Activated naive CD8-positive, alpha-beta T cell treated with anti-CD3 and anti-CD28 coated beads, Interleukin-2, amount 50 U/mL, for 16 hours (primary cell): Measurements from ENCODE around the gene PDGFC.
"Not testable (repeated sequence)": the region's sequence is repeated elsewhere in the genome, so short reads cannot be mapped to it uniquely, and the experiment has no call there.

ENCODE experiments used
- DNase-seq: peaks from one replicate; pipeline ENCODE4 v3.0.0-alpha.2; 2020; ENCODE audit warnings: low read depth, low spot score

Gene PDGFC

GRCh38 chr4:156901871-156902270 is 69.7 kb downstream of the PDGFC start:
- no peak for DNase-seq

DNA sequence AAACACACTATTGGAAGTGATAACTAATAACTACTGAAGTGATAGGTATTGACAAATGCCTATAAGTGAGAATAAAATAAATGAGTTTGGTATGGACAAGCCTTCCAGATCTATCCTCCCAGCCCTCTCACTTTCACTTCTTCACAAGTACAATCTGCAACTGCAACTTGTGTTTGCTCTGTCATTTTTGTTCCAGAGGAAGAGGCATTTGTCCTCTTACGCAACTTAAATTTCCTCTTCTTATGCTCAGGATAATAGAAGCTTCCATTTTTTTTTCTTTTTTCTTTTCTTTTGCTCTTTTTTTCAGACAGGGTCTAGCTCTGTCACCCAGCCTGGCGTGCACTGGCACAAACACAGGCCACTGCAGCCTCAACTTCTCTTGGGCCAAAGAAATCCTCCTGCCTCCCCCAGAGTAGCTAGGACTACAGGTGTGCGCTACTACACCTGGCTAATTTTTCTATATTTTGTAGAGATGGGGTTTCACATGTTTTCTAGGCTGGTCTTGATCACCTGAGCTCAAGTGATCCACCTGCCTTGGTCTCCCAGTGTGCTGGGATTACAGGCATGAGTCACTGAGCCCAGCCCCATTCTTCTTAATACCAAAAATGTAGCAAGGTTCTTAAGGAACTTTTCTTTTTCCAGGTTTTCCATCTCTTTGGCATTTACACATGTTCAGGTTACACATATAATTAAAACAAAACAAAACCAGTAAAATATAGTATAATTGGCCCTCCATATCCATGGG is 73.1 kb downstream of the PDGFC start:
- DNase-seq, result no peak

GRCh38 chr4:156896527-156896926 is 75.1 kb downstream of the PDGFC start:
- no peak for DNase-seq

GRCh38 chr4:156894234-156894633 is 77.4 kb downstream of the PDGFC start:
- no peak for DNase-seq

DNA sequence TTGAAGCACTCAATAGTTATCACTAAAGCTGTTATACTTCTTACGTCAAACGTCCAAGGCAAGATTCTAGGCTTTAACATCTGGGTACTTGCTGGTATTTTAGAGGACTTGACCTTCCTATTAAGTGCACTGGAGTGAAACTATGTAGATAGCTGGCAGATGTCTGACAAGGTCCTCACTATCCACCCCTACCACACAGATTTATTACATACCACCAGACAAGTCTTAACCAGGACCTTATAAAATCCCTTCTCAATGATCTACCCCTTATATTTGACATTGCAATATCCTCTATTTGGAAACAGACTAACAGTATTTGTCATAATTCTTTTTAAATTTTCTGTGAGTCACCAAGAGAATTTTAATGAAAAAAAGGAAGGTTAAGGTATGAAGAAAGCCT is 78.8 kb downstream of the PDGFC start:
- no peak for DNase-seq

DNA sequence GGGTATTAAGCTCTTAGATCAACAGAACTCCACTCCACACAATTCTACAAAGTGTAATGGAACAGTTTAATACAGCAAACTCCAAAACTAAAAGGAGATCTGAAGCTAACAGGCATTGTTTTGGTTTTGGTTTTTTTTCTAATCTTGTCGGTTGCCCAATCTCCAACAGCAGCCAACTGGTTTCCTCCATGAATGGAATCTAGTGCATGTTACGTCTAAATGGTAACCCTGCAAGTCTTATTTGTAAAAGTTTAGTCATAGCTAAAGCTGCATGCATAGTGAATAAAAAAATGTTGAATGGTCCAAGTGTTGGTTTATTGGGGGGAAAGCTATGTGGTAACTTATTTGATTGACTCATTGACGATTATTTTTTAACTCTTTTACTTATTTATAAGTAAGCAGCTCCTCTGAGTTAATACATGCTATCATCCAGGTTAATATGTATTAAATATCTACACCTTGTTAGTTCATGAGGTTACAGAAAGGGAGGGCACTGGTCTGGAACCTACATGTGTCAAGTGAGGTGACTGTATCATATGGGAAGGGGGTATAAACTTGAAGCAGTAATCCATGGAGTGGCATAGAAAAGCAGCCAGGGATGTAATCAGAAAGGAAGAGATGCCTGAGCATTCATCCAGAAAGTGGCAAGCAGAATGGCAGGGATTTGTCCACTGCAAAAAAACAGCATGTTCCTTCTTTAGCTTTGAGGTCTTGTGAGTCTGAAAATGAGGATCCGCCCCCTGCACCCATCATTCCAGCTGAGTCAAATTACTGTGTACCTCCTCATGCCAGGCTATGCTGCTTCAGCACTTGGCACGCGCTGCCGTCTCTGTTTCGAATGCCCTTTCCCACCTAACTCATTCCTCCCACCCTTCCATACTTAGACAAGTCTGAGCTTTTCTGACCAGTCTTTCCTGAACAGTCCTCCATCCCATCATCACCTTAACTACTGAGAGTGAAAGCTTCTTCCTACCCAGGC is 81.7 kb downstream of the PDGFC start:
- DNase-seq, result no peak

DNA sequence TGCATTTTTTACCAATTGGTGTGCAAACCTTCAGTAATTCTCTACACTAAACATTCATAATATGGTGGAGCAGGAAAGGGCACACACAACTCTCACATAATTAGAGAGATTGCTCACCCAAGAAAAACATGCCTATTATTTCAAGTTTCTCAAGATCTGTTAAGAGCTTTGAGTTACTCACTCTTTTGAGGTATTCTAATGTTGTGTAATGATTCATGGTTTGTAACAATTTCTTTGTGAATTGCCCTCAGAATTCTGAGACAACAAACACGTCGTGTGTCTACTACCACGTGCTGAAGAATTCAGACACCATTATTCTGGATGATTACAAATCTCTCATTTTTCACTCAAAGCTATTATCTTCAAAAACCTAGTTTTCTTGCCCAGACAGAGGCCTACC is 82.8 kb downstream of the PDGFC start:
- no peak for DNase-seq

GRCh38 chr4:156886481-156886880 is 85.1 kb downstream of the PDGFC start:
- DNase-seq, result no peak

GRCh38 chr4:156885374-156885773 is 86.2 kb downstream of the PDGFC start:
- no peak for DNase-seq

- no peak for DNase-seq
Measured at GRCh38 chr4:156884183-156884582, 87.4 kb downstream of the PDGFC start.

GRCh38 chr4:156875704-156876103 is 95.9 kb downstream of the PDGFC start:
- DNase-seq, result no peak

- DNase-seq, result no peak
Measured at GRCh38 chr4:156875055-156875454, 96.5 kb downstream of the PDGFC start.

- DNase-seq, result no peak
Measured at GRCh38 chr4:156873799-156874198, 97.8 kb downstream of the PDGFC start.

DNA sequence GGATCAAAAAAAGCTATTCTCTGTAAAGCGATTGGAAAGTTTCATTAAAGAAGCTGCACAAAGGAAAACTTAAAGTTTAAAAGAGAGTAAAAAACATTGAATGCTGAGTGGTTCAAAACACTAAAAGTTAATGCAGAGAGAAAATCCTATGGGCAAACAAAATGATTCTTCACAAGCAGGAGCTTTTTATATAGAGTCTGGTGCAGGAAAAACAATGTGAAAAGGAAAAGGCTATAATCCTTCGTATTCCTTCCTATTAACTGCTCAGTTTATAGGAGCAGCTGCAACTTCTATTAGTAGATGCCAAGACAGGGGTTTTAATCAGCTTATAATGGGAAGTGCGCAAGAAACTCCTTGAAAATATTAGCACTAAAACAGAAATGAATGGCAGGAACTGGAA is 100.7 kb downstream of the PDGFC start:
- DNase-seq, result no peak

- no peak for DNase-seq
Measured at GRCh38 chr4:156870131-156870530, 101.5 kb downstream of the PDGFC start.

DNA sequence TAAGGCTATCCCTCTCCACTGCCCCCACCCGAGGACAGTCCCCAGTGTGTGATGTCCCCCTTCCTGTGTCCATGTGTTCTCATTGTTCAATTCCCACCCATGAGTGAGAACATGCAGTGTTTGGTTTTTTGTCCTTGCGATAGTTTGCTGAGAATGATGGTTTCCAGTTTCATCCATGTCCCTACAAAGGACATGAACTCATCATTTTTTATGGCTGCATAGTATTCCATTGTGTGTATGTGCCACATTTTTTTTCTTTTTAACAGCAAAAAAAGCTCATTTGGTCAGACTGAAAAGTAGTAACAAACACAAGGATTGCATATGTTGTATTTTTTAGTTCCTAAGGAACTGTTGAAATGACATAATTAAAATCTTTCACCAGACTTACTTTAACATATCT is 105.5 kb downstream of the PDGFC start:
- DNase-seq, result not testable (repeated sequence)

- DNase-seq, result no peak
Measured at GRCh38 chr4:156865451-156865850, 106.1 kb downstream of the PDGFC start.

DNA sequence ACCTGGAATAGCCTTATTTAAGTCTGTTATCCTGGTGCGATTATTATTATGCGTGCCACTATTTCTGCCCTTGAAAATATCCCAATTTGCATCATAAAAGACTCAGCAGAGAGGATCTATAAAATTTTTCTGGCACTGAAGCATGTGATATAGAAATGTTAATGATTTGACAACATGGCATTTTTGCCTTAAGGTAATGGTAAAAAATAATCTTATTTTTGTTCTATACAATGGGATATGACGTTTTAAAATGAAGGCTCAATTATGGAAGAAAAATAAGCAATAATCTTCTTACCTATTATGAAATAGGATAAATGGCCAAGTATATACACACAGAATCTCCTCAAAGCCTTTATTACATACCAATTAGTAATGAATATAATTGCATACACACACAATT is 113.5 kb downstream of the PDGFC start:
- no peak for DNase-seq

DNA sequence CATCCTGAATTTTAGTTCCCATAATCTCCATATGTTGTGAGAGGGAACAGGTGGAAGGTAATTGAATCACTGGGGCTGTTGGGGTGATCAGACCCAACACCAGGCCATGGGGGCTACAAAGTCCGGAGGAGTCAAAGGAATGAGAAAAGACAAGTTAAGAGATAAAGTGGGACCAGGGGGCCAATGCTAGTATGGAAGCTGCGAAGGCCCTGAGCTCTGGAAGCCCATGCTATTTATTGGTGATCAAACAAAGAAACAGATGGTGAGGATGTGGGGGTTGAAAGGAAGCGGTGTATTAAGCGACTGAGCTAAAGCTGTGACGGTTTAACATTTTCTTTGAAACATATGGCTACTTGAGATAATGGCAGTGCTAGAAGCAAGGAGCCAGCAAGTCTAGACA is 132.8 kb downstream of the PDGFC start:
- no peak for DNase-seq

GRCh38 chr4:156837625-156838345 is 133.8 kb downstream of the PDGFC start:
- DNase-seq, result no peak

DNA sequence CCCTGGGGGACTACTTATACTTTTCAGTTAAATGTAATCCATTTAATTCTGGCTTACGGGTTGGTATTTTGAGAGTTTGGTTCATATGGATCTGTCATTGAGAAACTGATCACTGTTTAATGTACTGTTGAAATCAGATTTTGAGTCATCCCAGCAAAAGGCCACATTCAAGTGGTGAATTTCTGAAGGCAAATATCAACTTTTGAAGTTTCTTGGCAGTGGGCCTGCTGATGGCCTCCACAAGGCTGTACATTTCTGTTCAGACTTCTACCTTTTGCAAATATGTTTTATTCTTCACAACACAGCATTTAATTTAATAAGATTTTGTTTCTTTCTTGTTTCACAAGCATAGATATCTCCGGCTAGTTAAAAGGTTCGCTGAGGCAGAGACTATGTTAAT is 138.7 kb downstream of the PDGFC start:
- no peak for DNase-seq

DNA sequence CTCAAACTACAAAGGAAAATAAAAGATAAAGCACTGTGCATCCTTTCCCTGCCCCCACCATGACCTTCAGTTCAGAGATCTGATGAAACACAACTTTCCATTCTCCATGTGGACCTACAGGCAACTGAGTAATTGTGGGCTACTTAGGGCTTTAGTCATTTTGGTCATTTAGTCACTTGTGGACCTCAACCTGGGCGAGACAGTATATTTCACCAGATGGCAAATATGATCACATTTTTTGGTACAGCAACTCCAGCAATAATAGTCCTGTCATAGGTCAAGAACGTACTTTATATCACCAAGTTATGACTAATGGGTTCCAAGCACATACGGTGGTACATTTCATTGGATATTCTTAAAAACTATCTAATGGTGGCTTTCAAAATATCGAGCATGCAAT is 141.2 kb downstream of the PDGFC start:
- no peak for DNase-seq
